ENCODE results near the gene CACTIN.

GRCh38 chr19:3563709-3564524 lies 62.7 kb downstream of the CACTIN start:
- TF ChIP-seq CTCF (IDR thresholded peaks at IDR 0.05) (no peak), POLR2A (IDR thresholded peaks at IDR 0.05) (no peak), POLR2AphosphoS5 (IDR thresholded peaks at IDR 0.05) (no peak)
